Spleen (tissue), 13 donors: ENCODE results near the gene ZNF669. TPM values are rescaled to one million over a fixed set of nuclear protein-coding genes. Genes with fewer than 3 reads are reported as not detected.
A peak's percentile ranks its signal among the peaks of the same experiment; 100 is the strongest.
"Not testable (repeated sequence)": the region's sequence is repeated elsewhere in the genome, so short reads cannot be mapped to it uniquely, and the experiment has no call there.

ENCODE experiments used
- DNase-seq: peaks from one replicate; pipeline ENCODE4 v3.0.0-alpha.2; 2020
- H3K27ac ChIP-seq, 8 donors: fragments of 200-600 bp; sonication (generic) in 7 of 8; 1 replicate in 4 of 8; 2 replicates in 4 of 8; pipeline versions ENCODE4 v1.5.0 to v1.8.0; 2016 to 2021; ENCODE audit warnings: inconsistent platforms in 4 of 8, mild to moderate bottlenecking in 4 of 8, moderate library complexity in 1 of 8
- H3K27me3 ChIP-seq, 7 donors: fragments of 200-600 bp; sonication (generic) in 6 of 7; replicated peaks in 1 of 7; 1 replicate in 4 of 7; 2 replicates in 3 of 7; pipeline versions ENCODE4 v1.5.0 to v1.8.0; 2016 to 2021; ENCODE audit warnings: inconsistent platforms in 3 of 7, mild to moderate bottlenecking in 1 of 7
- H3K36me3 ChIP-seq, 6 donors: fragments of 200-600 bp; sonication (generic) in 5 of 6; 1 replicate in 4 of 6; 2 replicates in 2 of 6; pipeline versions ENCODE4 v1.5.0 to v1.8.0; 2016 to 2021; ENCODE audit warnings: inconsistent platforms in 2 of 6
- H3K4me1 ChIP-seq, 6 donors: fragments of 200-600 bp; sonication (generic) in 5 of 6; 1 replicate in 3 of 6; 2 replicates in 3 of 6; pipeline versions ENCODE4 v1.5.0 to v1.8.0; 2016 to 2021; ENCODE audit warnings: inconsistent platforms in 3 of 6
- H3K4me3 ChIP-seq, 8 donors: fragments of 200-600 bp; sonication (generic) in 7 of 8; 1 replicate in 4 of 8; 2 replicates in 4 of 8; pipeline versions ENCODE4 v1.5.0 to v1.8.0; 2016 to 2021; ENCODE audit warnings: inconsistent platforms in 4 of 8, mild to moderate bottlenecking in 4 of 8, moderate library complexity in 2 of 8
- H3K9me3 ChIP-seq, 8 donors: fragments of 200-600 bp; sonication (generic) in 7 of 8; 1 replicate in 4 of 8; 2 replicates in 4 of 8; pipeline versions ENCODE4 v1.5.0 to v1.8.0; 2016 to 2021; ENCODE audit warnings: inconsistent platforms in 4 of 8
- POLR2A ChIP-seq, 3 donors: fragments of 450-650 bp; IDR thresholded peaks; one replicate each; pipeline ENCODE4 v1.5.1; 2017; ENCODE audit warnings: antibody characterized with exemption in 3 of 3, mild to moderate bottlenecking in 1 of 3
- POLR2AphosphoS5 ChIP-seq, 3 donors: sonication (generic); formaldehyde crosslinking; IDR thresholded peaks; one replicate each; pipeline ENCODE4 v1.5.1; 2017; ENCODE audit warnings: antibody characterized with exemption in 3 of 3
- WGBS, 5 donors: extraction: QIAGEN DNeasy Blood & Tissue Kit in 3 of 5; methylation state at CpG; one replicate each; pipeline versions ENCODE4 v1.1.5 to v1.1.7; 2013 to 2018; 5-methylcytosine and 5-hydroxymethylcytosine counted together
- intact Hi-C: fragments of 100-400 bp; cut with DNase I; formaldehyde crosslinking; loops from one replicate; pipeline ENCODE4 v1.15.0; 2023; ENCODE audit warnings: low total_unique reads
- long read RNA-seq, 2 donors: transcript quantifications; one replicate each; lab custom pipeline, GENCODE V29; 2026
- polyA plus RNA-seq, 3 donors: library from polyadenylated mRNA; stranded (reverse); fragments of 200-250 nt; gene quantifications; one replicate each; pipeline ENCODE4 v1.2.1, GENCODE V29; 2013
- total RNA-seq, 7 donors: library from RNA; depleted of rRNA in 3 of 7; stranded (reverse); fragments of >200 nt in 3 of 7; fragmentation: NEBNext Ultra II Directional in 4 of 7; extraction: Animal tissue kit (Norgen Biotek cat#: 25700) in 4 of 7; gene quantifications; one replicate each; pipeline versions ENCODE4 v1.1.0 to v1.2.1, GENCODE V29; 2016 to 2021
- TF ChIP-seq, protein P1 (sequence below), 11 experiments: fragments of 200-600 bp in 7 of 11; fragments of 450-650 bp in 4 of 11; sonication (generic) in 4 of 11; IDR thresholded peaks in 8 of 11; conservative IDR thresholded peaks in 3 of 11; 1 replicate in 7 of 11; 2 replicates in 4 of 11; pipeline versions ENCODE4 v1.4.0 to v1.8.0; 2016 to 2021; ENCODE audit warnings: antibody characterized with exemption in 11 of 11, inconsistent platforms in 4 of 11, mild to moderate bottlenecking in 1 of 11
- donor health status: healthy with polysubstance abuse.
- donor health status: DM: no; HTN: no; CAD: no; lungs with moderate emphysema.
- donor health status: DM: no; HTN: no; CAD: no.
- donor health status: Bipolar disorder and iron deficiency.
- donor health status: healthy.
- donor health status: DM: no; HTN: no; CAD: no.
- donor health status: DM: yes; HTN: yes; CAD: no.

Gene ZNF669
- total RNA-seq (10 to 100 TPM in 4 of 7 donors, 1 to 10 TPM in 3; 6.9 to 11.4 (median 10.2) TPM), polyA plus RNA-seq (1 to 10 TPM; 3.1 to 5.3 (median 4.5) TPM)
- long read RNA-seq, donor 1, partial matches to known transcripts, result 0 of 3 reads
- long read RNA-seq, donor 1, other reads (novel, unspliced or antisense), result 0 of 3 reads
- long read RNA-seq, donor 2, transcript ZNF669-204 (4 exons, 1,718 nt), result major isoform, 6 of 6 reads
- long read RNA-seq, donor 2, partial matches to known transcripts, result 0 of 6 reads
- long read RNA-seq, donor 2, other reads (novel, unspliced or antisense), result 0 of 6 reads

- Histone ChIP-seq H3K27me3 (peaks cover 0 to 5% (median 0%) of the 10 kb centered on the region in 7 donors), H3K4me3 (peak within 1 kb of the TSS; percentile 52 to 98 (median 86)), H3K4me1 (peaks cover 5 to 27% (median 20%) of the 10 kb centered on the region in 6 donors), H3K27ac (peak within 1 kb of the TSS; percentile 74 to 94 (median 89)), H3K9me3 (peaks cover 6 to 47% (median 41%) of the 10 kb centered on the region in 8 donors), H3K36me3 (peaks cover 12 to 42% (median 32%) of the 10 kb centered on the region in 6 donors)
- peak; percentile 95 to 96 (median 95) for TF ChIP-seq POLR2AphosphoS5 (IDR thresholded peaks at IDR 0.05)
- TF ChIP-seq POLR2A (IDR thresholded peaks at IDR 0.05), result peak in 2 of 3 donors; percentile 37 to 64
- TF ChIP-seq, protein P1, sequence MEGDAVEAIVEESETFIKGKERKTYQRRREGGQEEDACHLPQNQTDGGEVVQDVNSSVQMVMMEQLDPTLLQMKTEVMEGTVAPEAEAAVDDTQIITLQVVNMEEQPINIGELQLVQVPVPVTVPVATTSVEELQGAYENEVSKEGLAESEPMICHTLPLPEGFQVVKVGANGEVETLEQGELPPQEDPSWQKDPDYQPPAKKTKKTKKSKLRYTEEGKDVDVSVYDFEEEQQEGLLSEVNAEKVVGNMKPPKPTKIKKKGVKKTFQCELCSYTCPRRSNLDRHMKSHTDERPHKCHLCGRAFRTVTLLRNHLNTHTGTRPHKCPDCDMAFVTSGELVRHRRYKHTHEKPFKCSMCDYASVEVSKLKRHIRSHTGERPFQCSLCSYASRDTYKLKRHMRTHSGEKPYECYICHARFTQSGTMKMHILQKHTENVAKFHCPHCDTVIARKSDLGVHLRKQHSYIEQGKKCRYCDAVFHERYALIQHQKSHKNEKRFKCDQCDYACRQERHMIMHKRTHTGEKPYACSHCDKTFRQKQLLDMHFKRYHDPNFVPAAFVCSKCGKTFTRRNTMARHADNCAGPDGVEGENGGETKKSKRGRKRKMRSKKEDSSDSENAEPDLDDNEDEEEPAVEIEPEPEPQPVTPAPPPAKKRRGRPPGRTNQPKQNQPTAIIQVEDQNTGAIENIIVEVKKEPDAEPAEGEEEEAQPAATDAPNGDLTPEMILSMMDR (IDR thresholded peaks at IDR 0.05 in 8 of 11, conservative IDR thresholded peaks at IDR 0.05 in 3 of 11), result peak in 3 of 11 experiments; percentile 14 to 29 (median 20)
- intact Hi-C loops, result no loop called here
- DNase-seq, result peak; percentile 97
- WGBS, 5 donors, result 0 to 1% (median 0%) methylated on average over 32 to 58 of the region's 58 CpGs
These were observed at the start of gene ZNF669 for GRCh38 chr1:247103859-247104591. Gene ZNF669, minus strand, starts transcription at chr1:247104356. Its CDS starts 157 bp downstream, at chr1:247104199.

DNA sequence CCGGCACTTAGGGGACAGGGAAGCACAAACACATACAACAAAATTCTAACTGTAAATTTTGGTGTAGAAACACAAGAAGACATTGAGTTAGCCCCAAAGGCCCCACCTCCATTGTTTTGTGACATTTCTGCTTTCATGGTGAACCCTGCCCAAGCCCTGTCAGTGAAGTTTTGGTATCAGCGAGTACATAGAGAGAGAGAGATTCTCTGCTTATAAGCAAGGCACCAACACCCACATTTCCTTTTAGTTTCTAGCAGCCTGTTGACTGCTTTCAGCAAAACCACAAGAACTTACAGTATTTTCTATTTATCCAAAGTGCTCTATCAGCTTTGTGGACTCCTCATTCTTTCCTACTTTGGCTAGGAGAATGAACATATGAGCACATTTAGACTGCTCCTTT, 43.6 kb upstream of the ZNF669 start:
- intact Hi-C loops, result no loop called here
- DNase-seq, result no peak
- no peak for TF ChIP-seq POLR2AphosphoS5 (IDR thresholded peaks at IDR 0.05)
- no peak for TF ChIP-seq POLR2A (IDR thresholded peaks at IDR 0.05)
- TF ChIP-seq, protein P1 (IDR thresholded peaks at IDR 0.05 in 8 of 11, conservative IDR thresholded peaks at IDR 0.05 in 3 of 11), result no peak
- H3K9me3 ChIP-seq, result peaks cover 37 to 100% (median 100%) of the 10 kb centered on the region in 8 donors
- H3K27ac ChIP-seq, result no peak overlapping the region
- peaks cover 3 to 98% (median 27%) of the 10 kb centered on the region in 6 donors for H3K36me3 ChIP-seq
- no peaks in the 10 kb centered on the region for H3K27me3 ChIP-seq
- 89 to 96% (median 95%) methylated on average over 2 of the region's 2 CpGs for WGBS, 5 donors
- H3K4me3 ChIP-seq, result no peak overlapping the region
- no peaks in the 10 kb centered on the region for H3K4me1 ChIP-seq

DNA sequence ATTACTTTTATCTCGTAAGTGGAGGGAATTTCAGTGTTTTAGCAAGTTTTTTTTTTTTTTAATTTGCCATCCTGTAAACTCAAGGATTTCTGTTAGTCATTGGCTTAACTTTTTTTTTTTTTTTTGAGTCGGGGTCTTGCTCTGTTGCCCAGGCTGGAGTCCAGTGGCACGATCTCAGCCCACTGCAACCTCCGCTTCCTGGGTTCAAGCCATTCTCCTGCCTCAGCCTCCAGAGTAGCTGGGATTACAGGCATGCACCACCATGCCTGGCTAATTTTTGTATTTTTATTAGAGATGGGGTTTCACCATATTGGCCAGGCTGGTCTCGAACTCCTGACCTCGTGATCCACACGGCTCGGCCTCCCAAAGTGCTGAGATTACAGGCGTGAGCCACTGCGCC, 43.0 kb upstream of the ZNF669 start:
- DNase-seq, H3K27ac ChIP-seq, H3K4me1 ChIP-seq, intact Hi-C loops, H3K27me3 ChIP-seq, H3K4me3 ChIP-seq: not testable (repeated sequence)
- peaks cover 33 to 100% (median 100%) of the 10 kb centered on the region in 8 donors for H3K9me3 ChIP-seq
- 93 to 99% (median 98%) methylated on average over 10 of the region's 10 CpGs for WGBS, 5 donors
- H3K36me3 ChIP-seq, result peaks cover 0 to 97% (median 22%) of the 10 kb centered on the region in 6 donors

DNA sequence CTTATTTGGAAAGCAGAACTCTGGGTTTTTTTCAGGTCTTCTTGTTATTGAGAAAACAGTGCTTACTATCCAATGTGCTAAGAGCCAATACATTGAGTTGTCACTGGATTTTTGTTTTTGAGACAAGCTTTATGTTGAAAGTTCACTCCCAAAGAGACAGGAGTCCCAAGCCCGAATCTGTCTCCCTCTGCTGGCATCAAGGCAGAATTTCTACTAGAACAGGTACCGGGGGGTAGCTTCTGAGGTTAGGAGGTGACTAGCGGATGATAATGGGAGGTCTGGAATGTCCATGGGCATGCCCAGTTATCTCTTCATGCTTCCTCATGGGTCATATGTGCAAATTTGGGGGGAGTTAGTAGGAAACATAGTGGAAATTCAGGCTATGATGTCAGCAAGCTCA, 42.5 kb upstream of the ZNF669 start:
- Histone ChIP-seq H3K9me3 (peaks cover 28 to 100% (median 100%) of the 10 kb centered on the region in 8 donors), H3K4me3 (no peak overlapping the region), H3K27ac (no peak overlapping the region), H3K27me3 (no peaks in the 10 kb centered on the region), H3K36me3 (peaks cover 0 to 97% (median 25%) of the 10 kb centered on the region in 6 donors), H3K4me1 (no peaks in the 10 kb centered on the region)
- no peak for DNase-seq
- TF ChIP-seq POLR2A (IDR thresholded peaks at IDR 0.05) (no peak), POLR2AphosphoS5 (IDR thresholded peaks at IDR 0.05) (no peak)
- TF ChIP-seq, protein P1 (IDR thresholded peaks at IDR 0.05 in 8 of 11, conservative IDR thresholded peaks at IDR 0.05 in 3 of 11), result no peak
- 96 to 100% (median 98%) methylated on average over 3 of the region's 3 CpGs for WGBS, 5 donors
- intact Hi-C loops, result no loop called here
